Epithelial cell of proximal tubule (primary cell): Measurements from ENCODE around the gene RABL6. TPM values are rescaled to one million over a fixed set of nuclear protein-coding genes. Genes with fewer than 3 reads are reported as not detected.
A peak's percentile ranks its signal among the peaks of the same experiment; 100 is the strongest.

Experiments used
- DNase-seq: peaks from one replicate; pipeline ENCODE4 v3.0.0-alpha.2; 2011; ENCODE audit warnings: low read depth
- H3K4me3 ChIP-seq: 2 replicates; pipeline ENCODE4 v1.5.1; 2011; ENCODE audit warnings: low read depth, mild to moderate bottlenecking, low read length
- total RNA-seq: library from RNA; depleted of rRNA; stranded (reverse); fragments of >200 nt; gene quantifications from 2 replicates; pipeline ENCODE4 v1.2.3, GENCODE V29; 2015
- TF ChIP-seq, protein P1 (sequence below): conservative IDR thresholded peaks from 2 replicates; pipeline ENCODE4 v1.5.1; 2012; ENCODE audit warnings: low read depth, mild to moderate bottlenecking, low read length

The RABL6 gene
- total RNA-seq, 1 donor from 2014 or later, result 114 TPM

DNA sequence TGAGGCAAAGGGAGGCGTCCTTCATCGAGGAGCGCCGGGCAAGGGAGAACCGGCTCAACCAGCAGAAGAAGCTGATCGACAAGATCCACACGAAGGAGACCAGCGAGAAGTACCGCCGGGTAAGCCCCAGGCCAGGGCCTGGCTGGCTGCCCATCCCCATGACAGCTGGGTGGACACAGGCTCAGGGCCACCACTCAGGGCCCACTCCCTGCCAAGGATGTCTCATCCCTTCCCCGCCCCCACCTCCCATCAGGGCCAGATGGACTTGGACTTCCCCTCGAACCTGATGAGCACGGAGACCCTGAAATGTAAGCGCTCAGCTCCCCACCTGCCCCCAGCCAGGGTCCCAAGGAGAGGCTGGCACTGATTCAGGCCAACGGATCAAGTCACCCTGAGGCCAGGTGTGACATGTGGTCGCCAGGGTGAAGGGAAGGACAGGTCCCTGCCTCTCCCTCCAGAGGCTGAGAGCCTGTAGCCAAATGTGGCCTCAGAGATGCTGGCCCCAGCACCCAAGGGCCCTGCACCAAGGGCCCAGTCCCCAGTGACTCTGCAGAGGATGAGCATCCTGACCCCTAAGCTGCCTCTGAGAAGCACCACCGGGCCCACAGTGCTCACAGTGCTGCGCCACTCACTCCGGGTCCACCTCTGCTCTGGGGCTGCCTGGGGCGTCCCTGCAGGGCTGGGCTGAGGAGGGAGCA is 3.1 kb upstream of the RABL6 start:
- TF ChIP-seq, protein P1, sequence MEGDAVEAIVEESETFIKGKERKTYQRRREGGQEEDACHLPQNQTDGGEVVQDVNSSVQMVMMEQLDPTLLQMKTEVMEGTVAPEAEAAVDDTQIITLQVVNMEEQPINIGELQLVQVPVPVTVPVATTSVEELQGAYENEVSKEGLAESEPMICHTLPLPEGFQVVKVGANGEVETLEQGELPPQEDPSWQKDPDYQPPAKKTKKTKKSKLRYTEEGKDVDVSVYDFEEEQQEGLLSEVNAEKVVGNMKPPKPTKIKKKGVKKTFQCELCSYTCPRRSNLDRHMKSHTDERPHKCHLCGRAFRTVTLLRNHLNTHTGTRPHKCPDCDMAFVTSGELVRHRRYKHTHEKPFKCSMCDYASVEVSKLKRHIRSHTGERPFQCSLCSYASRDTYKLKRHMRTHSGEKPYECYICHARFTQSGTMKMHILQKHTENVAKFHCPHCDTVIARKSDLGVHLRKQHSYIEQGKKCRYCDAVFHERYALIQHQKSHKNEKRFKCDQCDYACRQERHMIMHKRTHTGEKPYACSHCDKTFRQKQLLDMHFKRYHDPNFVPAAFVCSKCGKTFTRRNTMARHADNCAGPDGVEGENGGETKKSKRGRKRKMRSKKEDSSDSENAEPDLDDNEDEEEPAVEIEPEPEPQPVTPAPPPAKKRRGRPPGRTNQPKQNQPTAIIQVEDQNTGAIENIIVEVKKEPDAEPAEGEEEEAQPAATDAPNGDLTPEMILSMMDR, result no peak
- DNase-seq, result no peak
- H3K4me3 ChIP-seq, result no peak overlapping the region

DNA sequence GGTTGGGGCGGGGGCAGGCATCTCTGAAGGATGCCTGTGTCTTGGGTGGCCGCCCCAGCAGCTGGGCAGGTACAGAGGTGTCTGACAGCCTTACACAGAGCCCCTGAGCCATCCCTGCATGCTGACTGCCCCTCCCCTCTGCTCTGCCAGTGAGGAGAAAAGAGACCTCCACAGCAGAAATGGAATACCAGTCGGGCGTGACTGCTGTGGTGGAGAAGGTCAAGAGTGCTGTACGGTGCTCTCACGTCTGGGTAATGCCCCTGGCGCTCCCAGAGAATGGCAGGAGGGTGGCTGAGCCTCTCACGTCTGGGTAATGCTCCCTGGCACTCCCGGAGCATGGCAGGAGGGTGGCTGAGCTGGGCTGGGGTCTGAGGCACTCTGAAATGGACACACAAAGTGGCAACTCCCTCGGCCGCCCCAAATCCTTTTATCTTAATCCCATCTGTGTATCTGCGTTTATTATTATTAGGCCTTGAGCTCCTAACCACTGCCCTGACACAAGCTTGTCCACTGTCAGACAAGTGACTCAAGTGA is 2.5 kb upstream of the RABL6 start:
- TF ChIP-seq, protein P1, result no peak
- H3K4me3 ChIP-seq, result no peak overlapping the region
- DNase-seq, result no peak

DNA sequence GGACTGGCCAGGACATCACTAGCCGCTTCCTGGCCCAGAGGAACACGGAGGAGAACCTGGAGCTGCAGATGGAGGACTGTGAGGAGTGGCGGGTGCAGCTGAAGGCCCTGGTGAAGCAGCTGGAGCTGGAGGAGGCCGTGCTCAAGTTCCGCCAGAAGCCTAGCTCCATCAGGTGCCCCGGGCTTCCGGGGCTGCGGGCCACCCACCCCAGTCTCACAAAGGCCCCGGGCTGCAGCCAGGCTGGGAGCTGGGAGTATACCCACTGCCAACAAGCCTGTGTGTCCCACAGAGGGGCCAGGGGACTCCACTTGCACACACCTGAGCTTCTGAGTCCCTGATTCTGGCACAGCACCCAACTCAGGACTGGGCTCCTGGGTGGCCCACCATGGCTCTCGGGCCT is 1.7 kb upstream of the RABL6 start:
- no peak overlapping the region for H3K4me3 ChIP-seq
- TF ChIP-seq, protein P1, result no peak
- DNase-seq, result no peak

DNA sequence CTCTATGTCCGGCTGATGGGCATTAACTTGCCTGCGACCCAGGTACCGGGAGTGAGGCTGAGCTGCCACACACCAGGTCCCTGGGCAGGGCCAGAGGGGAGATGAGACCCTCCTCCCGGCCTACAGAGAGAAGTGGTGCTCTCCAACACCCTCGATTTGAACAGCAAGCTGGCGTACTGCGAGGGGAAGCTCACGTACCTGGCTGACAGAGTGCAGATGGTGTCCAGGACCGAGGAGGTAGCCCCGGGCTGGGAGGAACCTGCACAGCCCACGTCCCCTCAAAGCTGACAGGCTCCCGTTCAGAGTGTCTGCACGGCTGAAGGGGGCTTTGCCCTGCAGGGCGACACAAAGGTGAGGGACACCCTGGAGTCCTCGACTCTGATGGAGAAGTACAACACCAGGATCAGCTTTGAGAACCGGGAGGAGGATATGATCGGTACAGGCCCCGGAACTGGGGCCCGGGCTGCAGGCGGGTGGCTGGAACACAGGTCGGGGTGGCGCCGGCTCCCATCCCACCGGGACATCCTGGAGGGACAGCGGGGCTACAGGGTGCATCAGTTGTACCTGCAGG is 1.0 kb upstream of the RABL6 start:
- no peak for DNase-seq
- TF ChIP-seq, protein P1, result no peak
- peak overlapping the region; percentile 92 for H3K4me3 ChIP-seq

DNA sequence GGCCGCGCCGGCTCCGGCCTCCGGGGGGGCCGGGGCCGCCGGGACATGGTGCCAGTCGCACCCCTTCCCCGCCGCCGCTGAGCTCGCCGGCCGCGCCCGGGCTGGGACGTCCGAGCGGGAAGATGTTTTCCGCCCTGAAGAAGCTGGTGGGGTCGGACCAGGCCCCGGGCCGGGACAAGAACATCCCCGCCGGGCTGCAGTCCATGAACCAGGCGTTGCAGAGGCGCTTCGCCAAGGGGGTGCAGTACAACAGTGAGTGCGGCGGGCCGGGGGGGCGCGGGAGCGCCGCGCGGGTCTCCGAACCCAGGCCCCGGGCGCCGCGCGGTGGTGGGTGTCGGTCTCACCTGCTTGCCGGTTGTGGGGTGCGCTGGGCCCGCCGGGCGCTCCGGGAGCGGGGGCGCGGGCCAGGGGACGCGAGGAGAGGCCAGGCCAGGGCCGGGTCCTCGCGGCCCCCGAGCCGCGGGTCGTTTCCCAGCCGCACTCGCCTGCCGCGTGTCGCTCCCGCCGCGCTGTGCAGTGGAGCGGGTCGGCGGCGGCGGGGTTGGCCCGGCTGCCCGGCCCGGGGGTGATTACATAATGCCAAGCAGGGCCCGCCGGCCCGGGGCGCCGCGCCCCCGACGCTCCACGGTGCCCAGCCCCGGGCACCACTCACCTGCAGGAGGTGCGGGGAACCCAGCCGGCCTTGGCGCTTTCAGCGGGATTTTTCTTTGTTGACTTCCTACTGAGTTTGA is 492 bp downstream of the RABL6 start:
- no peak for DNase-seq

DNA sequence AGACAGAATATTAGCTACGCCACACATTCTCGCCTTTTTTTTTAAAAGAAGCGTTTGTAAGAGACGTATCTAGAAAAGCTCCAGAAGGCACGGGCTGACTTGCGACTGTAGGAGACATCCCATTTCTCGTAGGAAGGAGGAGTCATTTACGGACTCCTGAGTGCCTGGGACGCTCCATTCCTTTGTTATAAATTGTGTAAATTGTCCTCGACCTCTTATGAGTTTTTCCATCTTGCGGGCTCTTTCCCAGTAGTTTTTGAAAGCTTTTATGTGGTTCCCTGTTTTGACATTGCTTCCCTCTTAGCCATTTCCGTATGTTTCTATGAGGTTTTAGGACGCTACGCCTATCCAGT is 1.0 kb downstream of the RABL6 start:
- TF ChIP-seq, protein P1, result no peak
- no peak for DNase-seq

More for the DNA sequence above, 492 bp downstream of the RABL6 start:
- TF ChIP-seq, protein P1, result no peak
- H3K4me3 ChIP-seq, result peak overlapping the region; percentile 92

More for the DNA sequence above, 1.0 kb downstream of the RABL6 start:
- H3K4me3 ChIP-seq, result peak overlapping the region; percentile 92
